Neutrophil (primary cell): ENCODE results near the gene OSBPL1A.

Experiments used
- H3K27ac ChIP-seq: fragments of 200-600 bp; sonication (generic); 2 replicates; pipeline ENCODE4 v1.5.1; 2016; ENCODE audit warnings: mild to moderate bottlenecking, moderate library complexity
- H3K27me3 ChIP-seq: fragments of 200-600 bp; sonication (generic); 2 replicates; pipeline ENCODE4 v1.6.0; 2016; ENCODE audit warnings: mild to moderate bottlenecking
- H3K36me3 ChIP-seq: fragments of 200-600 bp; sonication (generic); 2 replicates; pipeline ENCODE4 v1.5.1; 2017
- H3K4me1 ChIP-seq, 2 experiments: fragments of 200-600 bp in 1 of 2; sonication (generic) in 1 of 2; 1 replicate in 1 of 2; 2 replicates in 1 of 2; pipeline versions ENCODE4 v1.5.1 to v1.6.1; 2013 to 2016; ENCODE audit warnings: low read depth in 1 of 2, low read length in 1 of 2, mild to moderate bottlenecking in 1 of 2, moderate library complexity in 1 of 2; ENCODE audit not compliant: control insufficient read depth in 1 of 2, insufficient read depth in 1 of 2
- H3K4me3 ChIP-seq, 2 experiments: fragments of 200-600 bp in 1 of 2; sonication (generic) in 1 of 2; 1 replicate in 1 of 2; 2 replicates in 1 of 2; pipeline ENCODE4 v1.5.1; 2013 to 2016; ENCODE audit warnings: low read depth in 1 of 2, low read length in 1 of 2, mild to moderate bottlenecking in 1 of 2, moderate library complexity in 1 of 2
- H3K9me3 ChIP-seq: fragments of 200-600 bp; sonication (generic); 2 replicates; pipeline ENCODE4 v1.5.1; 2016
- CTCF ChIP-seq: fragments of 200-600 bp; sonication (generic); IDR thresholded peaks from 2 replicates; pipeline ENCODE4 v1.5.1; 2016; ENCODE audit warnings: antibody characterized with exemption

The OSBPL1A gene

DNA sequence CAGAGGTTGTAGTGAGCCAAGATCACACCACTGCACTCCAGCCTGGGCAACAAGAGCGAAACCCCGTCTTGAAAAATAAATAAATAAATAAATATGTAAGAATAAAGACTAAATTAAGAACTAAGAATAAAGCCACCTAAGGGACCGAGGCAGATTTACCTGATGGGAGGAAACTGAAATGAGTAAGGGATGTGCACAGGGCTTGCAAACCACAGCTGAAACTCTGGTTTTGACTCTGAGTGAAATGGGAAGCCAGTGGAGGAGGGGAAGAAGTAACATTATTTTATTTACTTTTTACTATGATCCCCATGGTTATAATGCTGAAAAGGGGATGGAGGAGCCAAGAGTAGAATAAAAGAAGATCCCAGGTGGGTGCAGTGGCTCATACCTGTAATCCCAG is 151.5 kb downstream of the OSBPL1A start:
- Histone ChIP-seq H3K4me3 (no peak overlapping the region), H3K27me3 (no peaks in the 10 kb centered on the region), H3K36me3 (no peaks in the 10 kb centered on the region), H3K27ac (no peak overlapping the region), H3K9me3 (no peaks in the 10 kb centered on the region), H3K4me1 (peaks cover 5 to 10% of the 10 kb centered on the region in 2 experiments)
- TF ChIP-seq CTCF: no peak

DNA sequence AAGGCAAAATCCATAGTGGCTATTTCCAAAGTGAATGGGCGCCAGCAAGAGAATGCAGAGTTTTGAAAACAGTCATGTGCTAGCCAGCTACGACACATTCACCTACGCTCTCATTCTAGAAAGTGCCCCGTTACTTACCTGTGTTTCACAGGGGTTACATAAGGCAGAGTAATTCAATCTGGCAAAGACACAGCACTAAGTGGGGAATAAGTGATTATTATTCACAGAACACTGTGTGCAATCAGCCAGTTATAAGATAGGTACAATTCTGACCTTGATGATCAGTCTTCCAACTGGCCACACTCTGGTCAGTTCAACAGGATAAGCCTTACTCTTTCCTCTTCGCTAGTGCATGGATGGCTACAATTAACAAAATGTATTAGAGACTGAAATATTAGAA is 152.9 kb downstream of the OSBPL1A start:
- no peak overlapping the region for H3K27ac ChIP-seq
- H3K27me3 ChIP-seq: no peaks in the 10 kb centered on the region
- no peak for TF ChIP-seq CTCF
- no peak overlapping the region for H3K4me3 ChIP-seq
- H3K36me3 ChIP-seq: no peaks in the 10 kb centered on the region
- H3K4me1 ChIP-seq: peaks cover 5 to 10% of the 10 kb centered on the region in 2 experiments
- no peaks in the 10 kb centered on the region for H3K9me3 ChIP-seq

- H3K9me3 ChIP-seq: no peaks in the 10 kb centered on the region
- TF ChIP-seq CTCF: no peak
These were observed 153.9 kb downstream of the OSBPL1A start for GRCh38 chr18:24243677-24244076.

DNA sequence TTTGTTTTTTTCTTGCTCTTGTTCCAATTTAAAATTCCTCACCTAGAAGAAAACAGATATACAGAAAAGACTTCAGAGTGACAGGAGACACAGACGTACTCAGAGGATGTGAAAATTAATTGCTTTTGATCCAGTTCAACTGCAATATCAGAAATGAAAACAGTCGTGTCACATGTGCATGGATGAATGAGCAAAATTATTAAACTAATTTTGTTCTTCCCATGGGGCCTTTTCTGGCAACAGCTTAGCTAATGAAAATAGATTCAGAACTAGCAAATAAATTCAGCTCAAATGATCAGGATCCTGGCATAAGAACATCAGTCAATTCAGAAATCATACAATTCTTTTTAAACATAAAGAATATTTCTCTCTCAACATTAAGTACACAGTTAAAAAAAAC is 158.3 kb downstream of the OSBPL1A start:
- TF ChIP-seq CTCF: no peak
- no peaks in the 10 kb centered on the region for H3K27me3 ChIP-seq
- no peak overlapping the region for H3K4me3 ChIP-seq
- peaks cover 8% of the 10 kb centered on the region in 2 experiments for H3K4me1 ChIP-seq
- peaks cover 19% of the 10 kb centered on the region for H3K36me3 ChIP-seq
- H3K9me3 ChIP-seq: no peaks in the 10 kb centered on the region
- no peak overlapping the region for H3K27ac ChIP-seq

More at GRCh38 chr18:24243677-24244076, 153.9 kb downstream of the OSBPL1A start:
- H3K36me3 ChIP-seq: peaks cover 4% of the 10 kb centered on the region
- H3K4me3 ChIP-seq: no peak overlapping the region
- no peaks in the 10 kb centered on the region for H3K27me3 ChIP-seq
- peaks cover 5 to 10% of the 10 kb centered on the region in 2 experiments for H3K4me1 ChIP-seq
- H3K27ac ChIP-seq: no peak overlapping the region

DNA sequence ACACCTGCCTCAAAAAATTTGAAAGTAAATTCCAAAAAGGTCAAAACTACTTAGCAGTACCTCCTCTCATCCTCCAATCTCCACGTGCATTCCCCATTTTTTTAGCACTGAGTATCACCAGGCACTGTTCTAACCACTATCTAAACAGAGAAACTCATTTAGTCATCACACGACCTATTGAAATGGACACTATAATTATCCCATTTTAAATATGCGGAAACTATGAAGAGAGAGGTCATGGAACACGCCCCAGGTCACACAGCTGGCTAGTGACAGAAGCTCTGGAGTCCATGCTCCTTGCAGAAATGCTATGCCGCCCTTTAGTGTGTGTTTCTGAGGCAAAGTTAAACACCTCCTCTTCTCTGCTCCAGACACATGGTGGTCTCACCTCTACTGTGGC is 159.2 kb downstream of the OSBPL1A start:
- peaks cover 22% of the 10 kb centered on the region for H3K36me3 ChIP-seq
- no peak for TF ChIP-seq CTCF
- peaks cover 0 to 3% of the 10 kb centered on the region in 2 experiments for H3K4me1 ChIP-seq
- no peak overlapping the region for H3K27ac ChIP-seq
- no peak overlapping the region for H3K4me3 ChIP-seq
- H3K27me3 ChIP-seq: no peaks in the 10 kb centered on the region
- no peaks in the 10 kb centered on the region for H3K9me3 ChIP-seq
